ENCODE measurements around the gene VMAC. TPM values are rescaled to one million over a fixed set of nuclear protein-coding genes. Genes with fewer than 3 reads are reported as not detected.

The VMAC gene
- total RNA-seq, 1 donor from 2014 or later = 4.1 TPM

DNA sequence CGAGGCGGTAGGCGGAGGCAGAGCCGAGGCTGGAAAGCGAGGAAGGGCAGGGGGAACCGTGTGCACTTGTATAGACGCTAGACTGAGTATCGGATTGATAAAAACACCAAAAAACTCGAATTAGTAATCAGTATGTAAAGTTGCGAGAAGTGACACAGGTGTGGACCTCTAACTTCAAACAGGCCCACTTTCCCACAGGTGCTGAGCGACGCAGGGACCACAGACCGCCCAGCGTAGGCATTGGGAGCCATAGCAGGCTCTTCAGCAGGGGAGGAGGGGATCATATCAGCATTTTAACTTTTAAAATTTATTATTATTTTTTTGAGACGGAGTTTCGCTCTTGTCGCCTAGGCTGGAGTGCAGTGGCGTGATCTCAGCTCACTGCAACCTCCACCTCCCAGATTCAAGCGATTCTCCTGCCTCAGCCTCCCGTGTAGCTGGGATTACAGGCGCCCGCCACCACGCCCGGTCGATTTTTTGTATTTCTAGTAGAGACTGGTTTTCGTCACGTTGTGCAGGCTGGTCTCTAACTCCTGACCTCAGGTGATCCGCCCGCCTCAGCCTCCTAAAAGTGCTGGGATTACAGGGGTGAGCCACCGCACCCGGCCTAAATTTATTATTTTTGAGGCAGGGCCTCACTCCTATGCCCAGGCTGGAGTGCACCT lies 574 bp downstream of the VMAC start:
- ATAC-seq = no peak

- no peak for ATAC-seq
Measured at GRCh38 chr19:5907241-5907640, 2.6 kb downstream of the VMAC start.

GRCh38 chr19:5908773-5909442 lies 4.2 kb downstream of the VMAC start:
- ATAC-seq = no peak

DNA sequence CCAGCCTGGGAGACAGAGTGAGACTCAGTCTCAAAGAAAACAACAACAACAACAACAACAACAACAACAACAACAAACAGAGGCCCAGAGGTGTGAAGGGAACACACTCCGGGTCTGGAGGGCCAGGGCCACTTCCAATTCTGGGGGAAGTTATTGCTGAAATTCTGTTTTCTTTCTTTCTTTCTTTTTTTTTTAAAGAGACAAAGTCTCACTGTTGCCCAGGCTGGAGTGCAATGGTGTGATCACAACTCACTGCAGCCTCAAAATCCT lies 5.9 kb downstream of the VMAC start:
- ATAC-seq = no peak

- no peak for ATAC-seq
Measured at GRCh38 chr19:5911366-5911765, 6.7 kb downstream of the VMAC start.

- peak; percentile 73 for ATAC-seq
Measured at GRCh38 chr19:5913739-5914357, 9.2 kb downstream of the VMAC start, which contains the start of gene CAPS. Gene CAPS, plus strand, starts transcription at chr19:5914254. Its CDS starts 153 bp downstream, at chr19:5914407.

GRCh38 chr19:5914358-5914774 lies 9.7 kb downstream of the VMAC start:
- peak; percentile 4 for ATAC-seq

DNA sequence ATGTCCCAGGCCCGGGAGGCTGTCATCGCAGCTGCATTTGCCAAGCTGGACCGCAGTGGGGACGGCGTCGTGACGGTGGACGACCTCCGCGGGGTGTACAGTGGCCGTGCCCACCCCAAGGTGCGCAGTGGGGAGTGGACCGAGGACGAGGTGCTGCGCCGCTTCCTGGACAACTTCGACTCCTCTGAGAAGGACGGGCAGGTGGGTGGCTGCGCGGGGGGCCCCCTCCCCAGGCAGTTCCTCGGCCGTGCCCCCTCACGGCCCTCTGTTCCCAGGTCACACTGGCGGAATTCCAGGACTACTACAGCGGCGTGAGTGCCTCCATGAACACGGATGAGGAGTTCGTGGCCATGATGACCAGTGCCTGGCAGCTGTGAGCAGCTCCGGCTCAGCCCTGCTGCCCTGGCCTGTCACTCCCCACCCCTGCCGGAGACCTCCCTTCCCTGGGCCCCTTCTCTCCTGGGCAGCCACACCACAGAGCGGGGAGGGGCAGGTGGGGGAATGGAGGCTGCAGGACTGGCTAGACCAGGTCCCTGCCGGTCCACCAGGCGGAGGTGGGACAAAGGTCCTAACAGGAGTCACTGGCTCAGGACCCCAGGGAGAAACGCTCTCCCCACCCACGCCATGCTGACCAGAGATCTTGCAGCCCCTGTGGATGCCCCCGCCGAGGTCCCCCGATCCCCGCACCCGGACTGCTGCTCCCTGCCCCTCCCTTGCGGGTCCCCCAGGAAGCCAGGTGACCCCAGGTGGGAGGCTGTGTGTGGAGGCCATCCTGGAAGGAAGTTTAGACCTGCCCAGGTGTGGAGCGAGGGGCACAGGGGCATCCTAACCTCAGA lies 10.5 kb downstream of the VMAC start:
- ATAC-seq = peak; percentile 26

DNA sequence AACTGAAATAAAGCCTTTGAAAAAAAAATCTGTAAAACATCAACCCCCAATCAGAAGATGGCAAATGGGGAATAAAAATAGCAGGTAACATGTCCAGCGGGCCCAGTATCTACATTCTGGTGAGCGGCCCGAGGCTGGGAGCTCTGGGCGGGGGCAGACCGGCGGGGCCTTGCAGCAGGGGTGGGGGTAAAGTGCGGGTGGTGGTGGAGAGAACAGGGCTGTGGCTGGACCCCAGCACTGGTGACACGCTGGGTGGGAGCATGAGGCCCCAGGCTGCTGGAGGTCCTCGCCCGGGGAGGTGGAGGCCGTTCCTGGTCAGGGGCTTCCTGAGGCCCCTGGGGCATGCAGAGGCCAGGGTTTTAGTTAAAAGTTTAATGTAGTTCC lies 11.1 kb downstream of the VMAC start:
- no peak for ATAC-seq

GRCh38 chr19:5916181-5916708 lies 11.6 kb downstream of the VMAC start:
- no peak for ATAC-seq

DNA sequence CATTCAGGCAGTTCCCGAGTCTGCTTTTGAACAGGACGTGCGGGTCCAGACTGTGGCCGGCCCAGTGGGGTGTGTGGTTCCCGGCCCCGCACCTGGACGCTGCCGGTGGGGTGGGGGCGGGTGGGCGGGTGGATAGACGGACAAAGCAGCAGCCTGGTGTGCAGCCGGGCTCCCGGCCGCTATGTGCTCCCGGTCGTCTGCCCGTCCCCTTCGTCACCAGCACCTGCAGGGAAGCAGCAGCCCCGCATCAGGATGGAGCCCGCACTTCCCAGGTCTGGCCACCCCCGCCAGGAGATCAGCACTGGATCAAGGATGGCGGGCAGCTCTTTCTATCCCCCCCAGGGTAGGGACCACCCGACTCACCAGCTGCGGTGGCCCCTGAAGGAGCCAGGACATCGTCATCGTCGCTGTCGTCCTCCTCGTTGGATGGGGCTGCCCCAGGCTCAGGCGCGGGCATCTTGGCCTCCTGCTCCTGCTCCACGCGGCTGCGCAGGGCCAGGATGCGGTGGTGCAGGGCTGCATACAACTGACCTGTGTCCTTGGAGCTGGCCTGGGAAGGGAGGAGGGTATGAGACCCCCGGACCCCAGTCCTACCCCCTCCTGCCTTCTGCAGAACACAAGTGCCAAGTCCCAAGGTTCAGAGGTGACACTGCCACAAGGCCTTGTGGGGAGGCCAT lies 12.9 kb downstream of the VMAC start:
- ATAC-seq = no peak

- no peak for ATAC-seq
Measured at GRCh38 chr19:5918463-5919079, 13.9 kb downstream of the VMAC start.

DNA sequence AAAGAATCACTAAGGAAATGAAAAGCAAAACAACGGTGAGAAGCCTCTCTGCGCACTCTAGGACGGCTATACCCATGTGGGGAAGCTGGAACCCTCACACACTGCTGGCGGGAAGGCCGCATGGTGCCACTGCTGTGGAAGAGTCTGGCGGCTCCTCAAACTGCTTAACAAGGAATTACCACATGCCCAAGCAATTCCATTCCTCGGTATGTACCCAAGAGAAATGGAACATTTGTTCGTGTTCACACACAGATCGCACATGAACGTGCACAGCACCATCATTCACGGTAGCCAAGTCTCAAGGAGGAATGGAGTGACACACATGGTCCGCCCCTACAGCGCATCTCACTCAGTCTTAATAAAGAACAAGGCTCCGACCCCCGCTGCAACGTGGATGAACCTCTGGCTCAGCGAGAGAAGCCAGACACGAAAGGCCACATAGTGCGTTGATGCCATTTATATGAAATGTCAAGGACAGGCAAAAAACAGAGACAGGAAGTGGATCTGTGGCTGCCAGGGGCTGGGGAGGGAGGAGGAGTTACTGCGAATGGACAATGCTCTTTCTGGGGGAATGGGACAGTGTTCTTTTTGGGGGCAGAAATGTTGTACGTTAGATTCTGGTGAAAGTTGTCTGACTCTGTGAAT lies 17.0 kb downstream of the VMAC start:
- ATAC-seq = no peak

DNA sequence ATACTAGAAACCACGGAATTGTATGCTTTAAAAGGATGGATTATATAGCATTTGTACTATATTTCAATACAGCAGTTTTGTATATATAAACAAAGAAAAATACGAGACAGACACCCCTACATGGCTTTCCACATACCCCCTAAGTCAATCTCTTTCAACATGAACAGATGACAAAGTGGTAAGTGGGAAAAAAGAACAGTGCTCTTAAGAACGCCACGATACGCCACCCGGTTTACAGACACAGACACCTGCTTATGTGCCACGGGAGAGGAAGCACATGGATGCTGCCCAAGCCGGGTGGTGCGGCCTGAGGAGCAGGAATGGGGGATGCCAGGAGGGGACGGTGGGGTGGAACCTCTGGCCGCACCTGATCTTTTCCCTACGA lies 17.5 kb downstream of the VMAC start:
- no peak for ATAC-seq

- ATAC-seq = peak; percentile 6
Measured at GRCh38 chr19:5923356-5923755, 18.7 kb downstream of the VMAC start.

DNA sequence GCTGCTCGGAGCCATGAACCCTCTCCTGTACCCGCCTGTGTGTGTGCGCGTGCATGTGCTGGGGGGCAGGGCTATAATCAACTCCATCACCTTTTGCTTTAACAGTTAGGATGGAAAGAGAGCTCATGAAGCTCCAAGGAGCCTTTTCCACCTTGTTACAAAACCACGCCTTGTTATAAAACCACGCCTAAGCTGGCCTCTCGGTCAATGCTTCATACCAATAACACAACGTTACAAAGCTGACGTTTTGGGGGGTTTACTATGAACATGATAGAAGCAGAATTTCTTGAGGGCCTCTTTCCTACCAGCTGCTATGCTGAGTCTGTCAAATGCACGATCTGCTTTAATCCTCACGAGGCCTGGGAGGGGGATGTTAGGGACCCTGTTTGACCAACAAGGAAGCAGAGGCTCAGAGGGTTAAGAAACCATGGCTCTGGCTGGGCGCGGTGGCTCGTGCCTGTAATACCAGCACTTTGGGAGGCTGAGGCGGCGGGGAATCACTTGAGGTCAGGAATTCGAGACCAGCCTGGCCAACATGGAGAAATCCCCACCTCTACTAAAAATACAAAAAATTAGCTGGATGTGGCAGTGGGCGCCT lies 21.3 kb downstream of the VMAC start:
- ATAC-seq = no peak

DNA sequence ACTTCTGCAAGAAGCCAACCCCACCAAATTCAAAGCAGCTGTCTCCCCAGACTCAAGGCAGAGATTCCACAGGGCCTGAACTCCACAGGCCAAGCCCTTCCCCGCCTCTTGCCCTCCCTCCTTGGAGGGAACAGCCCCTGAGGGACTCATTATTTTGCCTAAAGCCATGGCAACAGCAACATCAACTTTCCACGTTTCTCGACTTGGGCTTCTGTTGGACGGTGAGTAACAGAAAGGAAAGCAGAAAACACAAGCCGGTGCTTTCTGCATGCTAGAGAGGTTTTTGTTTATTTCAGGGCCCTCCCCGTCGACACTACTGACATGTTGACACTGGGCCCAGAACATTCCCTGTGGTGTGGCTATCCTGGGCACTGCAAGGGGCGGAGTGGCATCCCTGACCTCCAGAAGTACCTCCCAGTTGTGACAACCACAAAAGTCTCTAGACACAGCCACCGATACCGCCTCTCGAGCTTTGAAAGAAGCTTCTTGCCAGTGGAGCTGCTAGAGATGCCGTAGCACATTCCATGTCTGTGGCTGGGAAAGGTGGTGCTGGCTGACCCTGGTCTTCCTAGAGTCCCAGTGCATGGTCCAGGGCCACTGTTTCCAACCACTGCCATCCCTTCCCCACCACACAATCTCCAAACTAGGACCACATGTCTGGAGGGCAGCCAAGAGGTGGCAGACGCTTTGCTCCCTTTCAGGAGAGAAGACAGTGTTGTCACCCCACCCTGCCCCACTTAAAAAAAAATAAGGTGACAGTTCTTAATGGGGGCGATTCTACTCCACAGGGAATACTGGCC lies 22.2 kb downstream of the VMAC start:
- no peak for ATAC-seq

DNA sequence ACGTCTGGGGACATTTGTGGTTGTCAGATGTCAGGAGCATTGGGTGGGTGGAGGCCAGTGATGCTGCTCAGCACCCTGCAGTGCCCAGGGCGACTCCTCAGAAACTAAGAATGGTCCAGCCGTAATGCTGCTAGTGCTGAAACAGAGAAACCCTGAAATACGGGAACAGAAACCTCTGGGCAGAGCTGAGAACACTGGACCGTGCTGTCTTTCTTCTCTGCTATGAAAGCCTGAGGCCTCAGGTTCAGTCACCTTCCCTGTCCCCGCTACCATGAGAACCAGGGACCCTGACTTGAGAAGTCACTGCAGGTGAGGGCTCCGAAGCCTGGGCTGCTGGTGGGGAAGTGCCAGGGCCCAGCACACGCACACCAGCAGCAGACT lies 22.8 kb downstream of the VMAC start:
- no peak for ATAC-seq

DNA sequence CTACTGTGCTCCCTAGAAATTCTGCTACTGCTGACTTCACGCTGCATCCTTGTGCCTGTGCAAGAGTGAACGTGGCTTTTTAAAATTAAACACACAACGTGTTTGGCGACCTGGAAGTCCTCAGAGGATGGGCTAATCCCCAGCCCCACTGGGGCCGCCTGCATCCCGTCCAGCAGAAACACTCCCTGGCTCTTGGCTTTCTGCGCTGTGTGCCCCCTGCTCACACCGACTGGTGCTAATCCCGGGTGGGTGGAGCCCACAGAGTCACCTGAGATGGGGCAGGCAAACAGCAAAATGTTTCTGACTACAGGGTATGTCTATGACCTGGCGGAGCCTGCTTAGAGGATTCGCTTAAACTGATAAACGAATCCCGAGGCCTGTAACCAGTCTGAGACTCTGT lies 24.5 kb downstream of the VMAC start:
- no peak for ATAC-seq

- no peak for ATAC-seq
Measured at GRCh38 chr19:5929625-5930024, 25.0 kb downstream of the VMAC start.

Data from esophagus mucosa (tissue), 1 donor.